Measurements from ENCODE around the gene MOCS2. TPM values are rescaled to one million over a fixed set of nuclear protein-coding genes. Genes with fewer than 3 reads are reported as not detected.
A peak's percentile ranks its signal among the peaks of the same experiment; 100 is the strongest.

MOCS2 gene
- total RNA-seq, 4 donors from 2014 or later, result 68.7 to 117 (median 86.4) TPM

GRCh38 chr5:53090229-53090628 lies 19.3 kb downstream of the MOCS2 start:
- no peaks in the 10 kb centered on the region for H3K27me3 ChIP-seq
- 67 to 78% methylated on average over 5 of the region's 5 CpGs for WGBS, 2 donors (ENCODE audit: low coverage in 1 of 2)
- no peak for TF ChIP-seq EP300 (IDR thresholded peaks at IDR 0.05)
- no peak overlapping the region for H3K4me3 ChIP-seq
- peaks cover 0 to 11% of the 10 kb centered on the region in 2 donors for H3K36me3 ChIP-seq
- H3K27ac ChIP-seq, result peak overlapping the region in 1 of 4 donors; percentile 55
- no peak for ATAC-seq
- no peaks in the 10 kb centered on the region for H3K9me3 ChIP-seq
- peaks cover 0 to 36% (median 9%) of the 10 kb centered on the region in 3 donors for H3K4me1 ChIP-seq

- no peak for TF ChIP-seq EP300 (IDR thresholded peaks at IDR 0.05)
- TF ChIP-seq POLR2AphosphoS5 (IDR thresholded peaks at IDR 0.05), result no peak
- TF ChIP-seq CTCF (IDR thresholded peaks at IDR 0.05), result no peak
- no peak for TF ChIP-seq POLR2A (IDR thresholded peaks at IDR 0.05)
Observed at GRCh38 chr5:53089481-53089991, 20.0 kb downstream of the MOCS2 start.

GRCh38 chr5:53087621-53088121 lies 21.9 kb downstream of the MOCS2 start:
- WGBS, 2 donors (ENCODE audit: low coverage in 1 of 2), result 100% methylated on average over 1 of the region's 1 CpG; no CpG with 5 or more reads in 1 of the 2 donors
- ATAC-seq, result peak; percentile 21
- Histone ChIP-seq H3K9me3 (no peaks in the 10 kb centered on the region), H3K27me3 (no peaks in the 10 kb centered on the region), H3K36me3 (peaks cover 0 to 16% of the 10 kb centered on the region in 2 donors), H3K27ac (no peak overlapping the region), H3K4me1 (peaks cover 0 to 30% (median 9%) of the 10 kb centered on the region in 3 donors), H3K4me3 (no peak overlapping the region)
- TF ChIP-seq POLR2AphosphoS5 (IDR thresholded peaks at IDR 0.05) (no peak), CTCF (IDR thresholded peaks at IDR 0.05) (no peak), EP300 (IDR thresholded peaks at IDR 0.05) (no peak), POLR2A (IDR thresholded peaks at IDR 0.05) (no peak)

More at GRCh38 chr5:53089481-53089991, 20.0 kb downstream of the MOCS2 start:
- Histone ChIP-seq H3K9me3 (no peaks in the 10 kb centered on the region), H3K27ac (peak overlapping the region in 1 of 4 donors; percentile 26), H3K36me3 (peaks cover 0 to 5% of the 10 kb centered on the region in 2 donors), H3K27me3 (no peaks in the 10 kb centered on the region), H3K4me3 (no peak overlapping the region), H3K4me1 (peaks cover 0 to 30% (median 9%) of the 10 kb centered on the region in 3 donors)
- no peak for ATAC-seq
- 79 to 87% methylated on average over 4 of the region's 4 CpGs for WGBS, 2 donors (ENCODE audit: low coverage in 1 of 2)

- no peak overlapping the region for H3K27ac ChIP-seq
- no peak overlapping the region for H3K4me3 ChIP-seq
- TF ChIP-seq POLR2AphosphoS5 (IDR thresholded peaks at IDR 0.05), result no peak
- TF ChIP-seq CTCF (IDR thresholded peaks at IDR 0.05), result no peak
- TF ChIP-seq EP300 (IDR thresholded peaks at IDR 0.05), result no peak
- no peak for TF ChIP-seq POLR2A (IDR thresholded peaks at IDR 0.05)
- no peak for ATAC-seq
- H3K36me3 ChIP-seq, result peaks cover 0 to 16% of the 10 kb centered on the region in 2 donors
- H3K9me3 ChIP-seq, result no peaks in the 10 kb centered on the region
- peaks cover 0 to 30% (median 9%) of the 10 kb centered on the region in 3 donors for H3K4me1 ChIP-seq
- H3K27me3 ChIP-seq, result no peaks in the 10 kb centered on the region
- 75 to 100% methylated on average over 1 of the region's 1 CpG for WGBS, 2 donors (ENCODE audit: low coverage in 1 of 2)
Observed at GRCh38 chr5:53087171-53087570, 22.4 kb downstream of the MOCS2 start.

GRCh38 chr5:53084546-53085255 lies 24.9 kb downstream of the MOCS2 start:
- peaks cover 0 to 29% of the 10 kb centered on the region in 2 donors for H3K36me3 ChIP-seq
- WGBS, 2 donors (ENCODE audit: low coverage in 1 of 2), result 74 to 82% methylated on average over 4 of the region's 4 CpGs
- peaks cover 0 to 7% (median 0%) of the 10 kb centered on the region in 3 donors for H3K4me1 ChIP-seq
- no peak for ATAC-seq
- no peak overlapping the region for H3K4me3 ChIP-seq
- H3K27ac ChIP-seq, result no peak overlapping the region
- TF ChIP-seq POLR2A (IDR thresholded peaks at IDR 0.05) (no peak), EP300 (IDR thresholded peaks at IDR 0.05) (no peak), CTCF (IDR thresholded peaks at IDR 0.05) (no peak), POLR2AphosphoS5 (IDR thresholded peaks at IDR 0.05) (no peak)
- H3K9me3 ChIP-seq, result no peaks in the 10 kb centered on the region
- H3K27me3 ChIP-seq, result no peaks in the 10 kb centered on the region
